ENCODE measurements around the gene ATOSB.

ATOSB gene

DNA sequence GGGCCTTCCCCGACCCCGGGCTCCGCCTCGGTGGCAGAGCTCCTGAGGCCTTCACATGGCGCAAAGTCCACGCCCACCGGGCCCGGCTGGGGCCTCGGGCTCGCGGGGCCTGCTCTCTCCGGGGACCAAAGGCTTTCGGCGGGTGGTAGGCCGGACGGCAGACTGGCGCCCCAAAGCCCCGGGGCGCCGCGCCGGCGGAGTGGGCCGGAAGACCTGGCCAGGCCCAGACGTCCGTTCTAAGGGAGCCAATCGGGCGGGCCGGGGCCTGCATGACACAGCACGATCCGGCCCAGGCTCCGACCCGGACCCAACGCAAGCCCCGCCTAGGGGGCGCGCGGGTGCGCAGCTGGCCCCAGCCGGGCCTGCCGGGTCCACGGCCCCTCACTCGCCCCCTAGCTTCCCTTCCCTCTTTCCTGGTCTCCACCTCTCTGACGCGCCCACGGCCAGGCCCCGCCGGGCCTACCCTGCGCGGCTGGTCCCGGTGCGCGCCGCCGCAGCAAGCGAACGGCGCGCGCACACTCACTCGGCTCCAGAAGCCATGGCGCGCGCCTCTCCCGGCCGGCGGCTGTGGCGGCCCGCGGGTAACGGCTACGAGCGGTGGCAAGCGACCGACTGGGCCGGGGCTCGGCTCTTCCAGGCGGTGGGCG lies 43.7 kb downstream of the ATOSB start:
- Histone ChIP-seq H2AK5ac (ENCODE audit: low read depth, low read length) (peak overlapping the region; percentile 51), H4K91ac (ENCODE audit: low read depth, low read length, poor library complexity) (no peak overlapping the region), H3K4ac (ENCODE audit: low read length) (no peak overlapping the region), H3K27me3 (ENCODE audit: control insufficient read depth in 3 of 3, insufficient read depth in 3 of 3, low read depth in 1 of 3, low read length in 3 of 3) (no peaks in the 10 kb centered on the region), H3K79me1 (ENCODE audit: low read depth, low read length) (peaks cover 11% of the 10 kb centered on the region), H2BK12ac (ENCODE audit: low read length) (no peak overlapping the region), H3K9me3 (replicated peaks in 1 of 2; ENCODE audit: control insufficient read depth in 2 of 2, insufficient read depth in 1 of 2, low read depth in 1 of 2, low read length in 2 of 2) (no peaks in the 10 kb centered on the region), H4K8ac (ENCODE audit: low read depth, low read length) (no peak overlapping the region), H3K36me3 (replicated peaks in 1 of 2; ENCODE audit: control insufficient read depth in 2 of 2, insufficient read depth in 2 of 2, low read length in 2 of 2) (peaks cover 46 to 79% of the 10 kb centered on the region in 2 donors), H2BK15ac (ENCODE audit: low read length) (no peak overlapping the region), H3K9ac (ENCODE audit: low read depth, low read length, poor library complexity) (peak overlapping the region; percentile 98), H3K27ac (replicated peaks; ENCODE audit: low read length) (peak overlapping the region; percentile 96), H3K23ac (ENCODE audit: low read depth, low read length, poor library complexity) (peak overlapping the region; percentile 97), H2BK120ac (ENCODE audit: low read depth, low read length) (peak overlapping the region; percentile 35), H3K4me2 (ENCODE audit: insufficient read depth, low read length, poor library complexity, severe bottlenecking) (peak overlapping the region; percentile 51), H2BK5ac (ENCODE audit: low read length) (peak overlapping the region; percentile 91), H3K18ac (ENCODE audit: low read length) (peak overlapping the region; percentile 95), H3K4me3 (ENCODE audit: low read length in 2 of 2) (peak overlapping the region; percentile 90 to 91), H2AFZ (ENCODE audit: low read length) (peak overlapping the region; percentile 87), H3K4me1 (ENCODE audit: control insufficient read depth in 2 of 2, insufficient read depth in 1 of 2, low read depth in 1 of 2, low read length in 2 of 2) (peaks cover 7 to 13% of the 10 kb centered on the region in 2 donors), H3K14ac (ENCODE audit: low read length) (peak overlapping the region; percentile 65)
- WGBS, 2 donors (ENCODE audit: extremely low coverage in 2 of 2, insufficient read length in 2 of 2, insufficient replicate concordance in 1 of 2): no CpG with 5 or more reads among the region's 79 CpGs
- DNase-seq (ENCODE audit: low spot score): peak; percentile 85

DNA sequence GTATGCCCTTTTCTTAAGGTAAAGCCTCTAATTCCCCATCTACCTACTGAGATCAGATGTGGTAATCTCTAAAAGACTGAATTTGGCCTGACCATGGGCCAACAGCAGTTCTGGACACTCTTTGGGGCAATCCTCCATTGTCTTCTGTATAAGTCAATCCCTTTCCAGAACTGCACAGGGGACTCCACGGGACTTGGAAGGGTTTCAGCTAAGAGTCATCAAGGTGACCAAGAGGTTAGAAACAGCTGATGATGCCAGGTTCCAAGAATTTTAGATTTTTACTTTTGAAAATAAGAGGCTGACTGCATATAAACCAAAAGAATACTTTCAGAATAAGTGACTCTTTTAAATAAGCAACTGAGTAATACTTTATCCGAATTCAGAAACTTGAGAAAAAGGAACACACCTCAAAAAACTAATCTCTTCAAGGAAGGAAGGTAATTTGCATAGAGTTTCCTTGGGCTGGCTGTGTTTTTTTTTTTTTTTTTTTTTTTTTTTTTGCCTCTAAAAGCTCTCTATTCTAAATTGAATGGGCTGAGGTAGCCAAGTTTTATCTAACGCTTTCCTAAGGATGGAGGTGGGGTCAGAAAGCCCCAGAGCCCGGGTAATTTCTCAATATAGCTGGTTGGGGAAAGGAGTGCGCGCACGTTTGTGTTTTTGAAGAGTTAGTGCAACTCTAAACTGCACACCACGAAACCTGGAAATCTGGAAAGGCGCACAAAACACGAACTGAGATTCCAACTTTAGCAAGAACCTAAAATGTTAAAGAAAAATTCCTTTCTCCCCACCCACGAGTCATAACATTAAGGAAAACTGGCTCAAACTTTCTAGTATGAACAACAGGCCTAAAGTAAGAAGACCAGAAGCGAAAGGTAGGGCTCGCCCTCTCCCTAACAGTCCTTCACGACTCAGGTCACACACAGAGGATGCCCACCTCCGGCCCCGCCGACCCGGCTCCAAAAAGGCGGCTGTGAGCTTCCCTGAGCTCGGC lies 44.5 kb downstream of the ATOSB start:
- Histone ChIP-seq H3K4me1 (ENCODE audit: control insufficient read depth in 2 of 2, insufficient read depth in 1 of 2, low read depth in 1 of 2, low read length in 2 of 2) (peaks cover 7 to 13% of the 10 kb centered on the region in 2 donors), H3K23ac (ENCODE audit: low read depth, low read length, poor library complexity) (no peak overlapping the region), H2BK5ac (ENCODE audit: low read length) (peak overlapping the region; percentile 91), H2BK120ac (ENCODE audit: low read depth, low read length) (no peak overlapping the region), H3K18ac (ENCODE audit: low read length) (peak overlapping the region; percentile 20), H3K36me3 (replicated peaks in 1 of 2; ENCODE audit: control insufficient read depth in 2 of 2, insufficient read depth in 2 of 2, low read length in 2 of 2) (peaks cover 44 to 79% of the 10 kb centered on the region in 2 donors), H3K14ac (ENCODE audit: low read length) (peak overlapping the region; percentile 12), H4K8ac (ENCODE audit: low read depth, low read length) (no peak overlapping the region), H3K27me3 (ENCODE audit: control insufficient read depth in 3 of 3, insufficient read depth in 3 of 3, low read depth in 1 of 3, low read length in 3 of 3) (no peaks in the 10 kb centered on the region), H3K4me3 (ENCODE audit: low read length in 2 of 2) (peak overlapping the region; percentile 90 to 91), H3K79me1 (ENCODE audit: low read depth, low read length) (peaks cover 10% of the 10 kb centered on the region), H3K27ac (replicated peaks; ENCODE audit: low read length) (peak overlapping the region; percentile 96), H3K9me3 (replicated peaks in 1 of 2; ENCODE audit: control insufficient read depth in 2 of 2, insufficient read depth in 1 of 2, low read depth in 1 of 2, low read length in 2 of 2) (no peaks in the 10 kb centered on the region), H2BK12ac (ENCODE audit: low read length) (no peak overlapping the region), H3K4ac (ENCODE audit: low read length) (no peak overlapping the region), H3K4me2 (ENCODE audit: insufficient read depth, low read length, poor library complexity, severe bottlenecking) (peak overlapping the region; percentile 51), H3K9ac (ENCODE audit: low read depth, low read length, poor library complexity) (peak overlapping the region; percentile 98), H2AFZ (ENCODE audit: low read length) (peak overlapping the region; percentile 87), H2AK5ac (ENCODE audit: low read depth, low read length) (no peak overlapping the region), H4K91ac (ENCODE audit: low read depth, low read length, poor library complexity) (no peak overlapping the region), H2BK15ac (ENCODE audit: low read length) (no peak overlapping the region)
- DNase-seq (ENCODE audit: low spot score): no peak
- WGBS, 2 donors (ENCODE audit: extremely low coverage in 2 of 2, insufficient read length in 2 of 2, insufficient replicate concordance in 1 of 2): no CpG with 5 or more reads among the region's 20 CpGs

DNA sequence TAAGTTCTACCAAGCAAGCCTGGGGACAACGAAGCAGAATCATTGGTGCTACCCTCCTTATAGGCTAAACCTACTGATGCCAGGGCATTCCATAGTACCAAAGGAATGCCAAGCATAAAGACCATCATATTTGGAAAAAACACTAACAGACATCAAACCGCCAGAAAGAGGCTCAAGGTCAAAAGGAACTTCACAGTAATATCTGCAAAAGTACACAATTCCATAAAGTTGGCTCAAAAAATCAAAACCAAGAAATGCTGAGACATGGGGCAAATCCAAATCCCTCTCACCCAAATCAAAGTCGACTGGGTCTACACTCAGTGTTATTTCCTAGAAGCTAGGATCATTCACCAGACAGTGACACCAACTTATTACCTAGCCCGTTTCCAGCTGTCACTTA lies 46.6 kb downstream of the ATOSB start:
- no peak overlapping the region for H2BK120ac ChIP-seq (ENCODE audit: low read depth, low read length)
- WGBS, 2 donors (ENCODE audit: extremely low coverage in 2 of 2, insufficient read length in 2 of 2, insufficient replicate concordance in 1 of 2): no CpG with 5 or more reads among the region's 4 CpGs
- no peak overlapping the region for H3K23ac ChIP-seq (ENCODE audit: low read depth, low read length, poor library complexity)
- no peak overlapping the region for H4K8ac ChIP-seq (ENCODE audit: low read depth, low read length)
- H3K4ac ChIP-seq (ENCODE audit: low read length): no peak overlapping the region
- H2BK12ac ChIP-seq (ENCODE audit: low read length): no peak overlapping the region
- H3K4me1 ChIP-seq (ENCODE audit: control insufficient read depth in 2 of 2, insufficient read depth in 1 of 2, low read depth in 1 of 2, low read length in 2 of 2): peaks cover 7 to 13% of the 10 kb centered on the region in 2 donors
- H3K4me3 ChIP-seq (ENCODE audit: low read length in 2 of 2): peak overlapping the region in 1 of 2 donors; percentile 4
- H3K27ac ChIP-seq (replicated peaks; ENCODE audit: low read length): no peak overlapping the region
- H3K9ac ChIP-seq (ENCODE audit: low read depth, low read length, poor library complexity): no peak overlapping the region
- H3K4me2 ChIP-seq (ENCODE audit: insufficient read depth, low read length, poor library complexity, severe bottlenecking): no peak overlapping the region
- no peak overlapping the region for H2BK15ac ChIP-seq (ENCODE audit: low read length)
- DNase-seq (ENCODE audit: low spot score): no peak
- H3K36me3 ChIP-seq (replicated peaks in 1 of 2; ENCODE audit: control insufficient read depth in 2 of 2, insufficient read depth in 2 of 2, low read length in 2 of 2): peaks cover 38 to 79% of the 10 kb centered on the region in 2 donors
- H4K91ac ChIP-seq (ENCODE audit: low read depth, low read length, poor library complexity): no peak overlapping the region
- no peak overlapping the region for H3K14ac ChIP-seq (ENCODE audit: low read length)
- H2BK5ac ChIP-seq (ENCODE audit: low read length): no peak overlapping the region
- no peaks in the 10 kb centered on the region for H3K27me3 ChIP-seq (ENCODE audit: control insufficient read depth in 3 of 3, insufficient read depth in 3 of 3, low read depth in 1 of 3, low read length in 3 of 3)
- H3K9me3 ChIP-seq (replicated peaks in 1 of 2; ENCODE audit: control insufficient read depth in 2 of 2, insufficient read depth in 1 of 2, low read depth in 1 of 2, low read length in 2 of 2): no peaks in the 10 kb centered on the region
- H3K18ac ChIP-seq (ENCODE audit: low read length): no peak overlapping the region
- H3K79me1 ChIP-seq (ENCODE audit: low read depth, low read length): peaks cover 10% of the 10 kb centered on the region
- no peak overlapping the region for H2AK5ac ChIP-seq (ENCODE audit: low read depth, low read length)
- H2AFZ ChIP-seq (ENCODE audit: low read length): no peak overlapping the region

DNA sequence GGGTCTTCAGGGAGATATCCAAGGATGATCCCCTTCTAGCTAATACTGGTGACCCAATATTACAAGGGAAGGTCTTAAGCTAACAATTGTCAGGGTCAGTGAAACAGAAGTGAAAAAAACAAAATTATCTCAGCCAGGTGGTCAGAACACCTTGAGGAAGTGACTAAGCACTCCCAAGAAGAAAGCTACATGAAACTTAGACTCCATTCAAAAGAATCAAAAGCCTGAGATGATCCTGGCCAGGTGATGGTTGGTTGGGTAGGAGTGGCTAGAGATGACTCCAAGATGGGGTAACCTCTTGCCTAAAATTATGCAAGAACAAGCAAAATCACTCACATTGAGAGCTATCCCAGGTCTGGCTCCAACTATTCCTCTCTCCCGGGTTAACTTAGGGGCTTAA lies 48.6 kb downstream of the ATOSB start:
- peaks cover 52 to 89% of the 10 kb centered on the region in 2 donors for H3K36me3 ChIP-seq (replicated peaks in 1 of 2; ENCODE audit: control insufficient read depth in 2 of 2, insufficient read depth in 2 of 2, low read length in 2 of 2)
- no peak overlapping the region for H3K9ac ChIP-seq (ENCODE audit: low read depth, low read length, poor library complexity)
- no peak overlapping the region for H4K8ac ChIP-seq (ENCODE audit: low read depth, low read length)
- no peak overlapping the region for H2BK5ac ChIP-seq (ENCODE audit: low read length)
- no peaks in the 10 kb centered on the region for H3K9me3 ChIP-seq (replicated peaks in 1 of 2; ENCODE audit: control insufficient read depth in 2 of 2, insufficient read depth in 1 of 2, low read depth in 1 of 2, low read length in 2 of 2)
- H3K27me3 ChIP-seq (ENCODE audit: control insufficient read depth in 3 of 3, insufficient read depth in 3 of 3, low read depth in 1 of 3, low read length in 3 of 3): no peaks in the 10 kb centered on the region
- no peak overlapping the region for H2BK15ac ChIP-seq (ENCODE audit: low read length)
- H2BK12ac ChIP-seq (ENCODE audit: low read length): no peak overlapping the region
- peaks cover 10% of the 10 kb centered on the region for H3K79me1 ChIP-seq (ENCODE audit: low read depth, low read length)
- H3K18ac ChIP-seq (ENCODE audit: low read length): no peak overlapping the region
- no peak overlapping the region for H2BK120ac ChIP-seq (ENCODE audit: low read depth, low read length)
- no peak overlapping the region for H3K4me2 ChIP-seq (ENCODE audit: insufficient read depth, low read length, poor library complexity, severe bottlenecking)
- H3K23ac ChIP-seq (ENCODE audit: low read depth, low read length, poor library complexity): no peak overlapping the region
- H4K91ac ChIP-seq (ENCODE audit: low read depth, low read length, poor library complexity): no peak overlapping the region
- H3K4me1 ChIP-seq (ENCODE audit: control insufficient read depth in 2 of 2, insufficient read depth in 1 of 2, low read depth in 1 of 2, low read length in 2 of 2): peaks cover 3 to 9% of the 10 kb centered on the region in 2 donors
- H3K4me3 ChIP-seq (ENCODE audit: low read length in 2 of 2): no peak overlapping the region
- H3K27ac ChIP-seq (replicated peaks; ENCODE audit: low read length): no peak overlapping the region
- H2AFZ ChIP-seq (ENCODE audit: low read length): no peak overlapping the region
- H2AK5ac ChIP-seq (ENCODE audit: low read depth, low read length): no peak overlapping the region
- no CpG with 5 or more reads among the region's 1 CpG for WGBS, 2 donors (ENCODE audit: extremely low coverage in 2 of 2, insufficient read length in 2 of 2, insufficient replicate concordance in 1 of 2)
- H3K14ac ChIP-seq (ENCODE audit: low read length): no peak overlapping the region
- no peak for DNase-seq (ENCODE audit: low spot score)
- H3K4ac ChIP-seq (ENCODE audit: low read length): no peak overlapping the region

Data from neuronal stem cell (in vitro differentiated cells).